HCT116 (cell line): ENCODE measurements around the gene LIN7C.

Experiments
- EZH2 ChIP-seq: fragments of 200-600 bp; sonication (generic); IDR thresholded peaks from 2 replicates; pipeline ENCODE4 v1.6.1; 2017; ENCODE audit warnings: antibody characterized with exemption, mixed run types
- ZFX ChIP-seq: fragments of 450-650 bp; IDR thresholded peaks from 2 replicates; pipeline ENCODE4 v1.6.1; 2017

GRCh38 chr11:27451244-27451965, 55.2 kb downstream of the LIN7C start:
- no peak for TF ChIP-seq ZFX
- no peak for TF ChIP-seq EZH2
